HPDE6-E6E7 (cell line): ENCODE results near the gene ZCCHC7.

Experiments used
- DNase-seq: peaks from one replicate; pipeline ENCODE4 v3.0.0; 2011; ENCODE audit warnings: missing footprints; ENCODE audit errors: extremely low spot score

ZCCHC7 gene

DNA sequence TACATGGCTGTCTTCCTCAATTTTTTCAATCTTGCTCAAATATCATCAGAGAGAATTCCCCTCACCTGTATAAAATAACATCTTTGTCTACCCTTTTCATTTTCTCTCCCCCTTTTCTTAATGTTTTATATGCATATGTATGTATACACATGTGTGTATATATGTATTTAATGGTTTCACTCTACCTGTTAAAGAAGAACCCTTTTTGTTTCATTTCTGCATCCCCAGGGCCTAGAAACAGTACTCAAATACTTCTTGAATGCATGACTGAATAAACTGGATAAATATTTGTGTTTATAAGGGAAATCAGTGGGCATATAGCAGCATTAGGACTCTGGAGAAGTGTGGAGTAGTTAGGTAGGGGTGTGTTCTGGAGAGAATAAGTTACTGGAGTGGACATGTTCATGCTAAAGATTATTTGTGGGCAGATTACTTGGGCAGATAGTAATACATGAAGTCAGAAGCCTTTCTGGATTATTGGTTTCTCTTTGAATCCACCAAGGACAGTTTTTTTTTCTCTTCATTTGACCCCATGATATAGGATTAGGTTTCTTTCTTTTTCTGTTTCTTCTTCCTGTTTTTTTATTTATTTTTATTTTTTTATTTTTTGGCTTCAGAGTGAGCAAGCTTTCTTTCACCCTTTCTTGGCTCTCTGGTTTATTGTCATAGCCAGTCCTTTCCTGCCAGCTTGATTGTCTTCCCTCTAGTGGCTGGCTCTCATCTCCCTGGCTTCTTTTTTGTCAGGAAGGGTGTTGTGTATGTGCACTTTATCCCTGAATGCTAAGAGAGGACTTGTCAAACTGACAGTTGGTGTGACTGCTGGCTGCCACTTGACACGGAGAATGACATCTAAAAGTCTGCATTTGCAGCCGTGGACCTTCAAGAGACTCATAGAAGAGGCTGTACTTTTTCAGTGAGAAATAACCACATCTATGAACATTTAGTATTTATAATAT is 89.3 kb downstream of the ZCCHC7 start:
- no peak for DNase-seq

GRCh38 chr9:37210737-37211523 is 90.6 kb downstream of the ZCCHC7 start:
- DNase-seq = no peak

GRCh38 chr9:37212435-37212834 is 92.1 kb downstream of the ZCCHC7 start:
- DNase-seq = no peak

DNA sequence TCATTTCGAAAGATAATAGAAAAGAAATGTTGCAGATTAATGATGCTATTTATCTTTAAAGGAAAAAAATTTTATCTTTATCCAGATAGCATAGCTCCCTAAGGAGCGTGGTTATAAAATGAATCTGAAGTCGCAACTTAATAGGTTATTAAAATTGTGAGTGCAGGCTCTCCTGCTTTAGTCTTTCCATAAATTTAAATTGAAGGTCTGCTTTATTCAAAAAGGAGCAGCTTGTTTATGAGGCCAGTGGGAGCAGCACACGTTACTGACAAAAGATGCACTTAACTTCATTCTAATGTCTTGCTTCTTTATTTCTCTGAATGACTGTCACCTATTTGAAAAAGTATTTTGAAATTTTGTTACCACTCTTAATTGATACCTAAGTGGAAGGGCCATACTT is 95.0 kb downstream of the ZCCHC7 start:
- DNase-seq = no peak

- no peak for DNase-seq
These were observed 95.5 kb downstream of the ZCCHC7 start for GRCh38 chr9:37215830-37216229.

DNA sequence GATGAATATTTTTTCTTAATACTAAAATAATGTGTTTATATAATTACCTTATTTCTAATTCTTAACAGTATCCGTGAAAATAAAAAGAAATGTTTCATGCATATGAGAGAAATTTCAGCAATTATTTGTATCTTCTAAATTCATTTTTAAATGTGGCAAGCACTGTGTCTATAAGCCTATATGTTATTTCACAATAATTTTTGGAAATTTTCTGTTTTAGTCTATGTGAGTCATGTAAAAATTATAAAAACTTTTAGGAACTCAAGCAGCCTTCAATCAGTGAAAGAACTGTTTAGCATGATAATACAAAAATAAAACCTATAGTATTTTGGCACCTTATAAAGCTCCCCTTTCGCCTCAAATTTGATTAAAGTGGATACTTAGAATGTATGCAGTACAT is 96.8 kb downstream of the ZCCHC7 start:
- no peak for DNase-seq

DNA sequence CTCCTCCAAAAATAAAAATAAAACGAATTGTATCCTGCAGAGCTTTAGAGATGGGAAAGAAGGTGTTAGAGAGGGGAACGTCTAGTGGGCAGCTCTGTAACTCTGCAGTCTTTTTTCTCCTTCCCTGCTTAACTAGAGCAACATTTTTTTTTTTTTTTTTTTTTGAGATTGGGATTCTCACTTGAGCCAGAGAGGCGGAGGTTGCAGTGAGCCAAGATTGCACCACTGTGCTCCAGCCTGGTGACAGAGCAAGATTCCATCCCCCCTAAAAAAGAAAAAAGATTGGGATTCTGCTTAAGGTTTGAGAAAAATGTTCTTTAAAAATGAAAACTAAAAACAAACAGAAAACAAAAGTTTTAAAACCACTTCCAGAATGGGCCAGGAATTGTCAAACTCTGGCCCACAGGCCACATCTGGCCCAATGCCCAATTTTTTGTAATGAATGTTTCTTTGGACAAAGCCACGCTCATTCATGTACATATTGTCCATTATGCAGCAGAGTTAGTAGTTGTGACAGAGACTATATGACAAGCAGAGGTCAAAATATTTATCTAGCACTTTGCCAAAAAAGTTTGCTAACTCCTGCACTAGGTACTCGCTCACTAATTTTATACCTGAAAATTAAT is 98.5 kb downstream of the ZCCHC7 start:
- no peak for DNase-seq

DNA sequence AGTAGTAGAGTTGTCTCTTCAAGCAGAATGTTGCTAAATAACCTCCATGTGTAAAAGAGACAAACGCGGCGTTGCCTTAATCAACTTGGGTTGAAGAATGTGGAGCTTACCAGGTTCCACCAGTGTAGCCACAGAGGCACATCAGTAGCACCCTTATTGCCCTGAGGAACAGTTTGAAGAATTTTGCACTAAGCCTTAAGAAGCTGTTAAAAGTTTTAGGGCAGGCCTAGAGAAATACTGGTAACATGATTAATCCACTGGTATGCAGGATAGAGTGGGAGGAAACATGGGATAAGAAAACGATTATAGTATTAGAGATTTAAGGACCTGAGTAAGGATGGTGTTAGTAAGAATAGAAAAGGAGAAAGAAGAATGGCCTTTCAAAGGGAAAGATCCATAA is 100.6 kb downstream of the ZCCHC7 start:
- DNase-seq = no peak

- DNase-seq = no peak
These were observed 101.2 kb downstream of the ZCCHC7 start for GRCh38 chr9:37221489-37222106.

GRCh38 chr9:37229455-37229854 is 109.1 kb downstream of the ZCCHC7 start:
- no peak for DNase-seq

DNA sequence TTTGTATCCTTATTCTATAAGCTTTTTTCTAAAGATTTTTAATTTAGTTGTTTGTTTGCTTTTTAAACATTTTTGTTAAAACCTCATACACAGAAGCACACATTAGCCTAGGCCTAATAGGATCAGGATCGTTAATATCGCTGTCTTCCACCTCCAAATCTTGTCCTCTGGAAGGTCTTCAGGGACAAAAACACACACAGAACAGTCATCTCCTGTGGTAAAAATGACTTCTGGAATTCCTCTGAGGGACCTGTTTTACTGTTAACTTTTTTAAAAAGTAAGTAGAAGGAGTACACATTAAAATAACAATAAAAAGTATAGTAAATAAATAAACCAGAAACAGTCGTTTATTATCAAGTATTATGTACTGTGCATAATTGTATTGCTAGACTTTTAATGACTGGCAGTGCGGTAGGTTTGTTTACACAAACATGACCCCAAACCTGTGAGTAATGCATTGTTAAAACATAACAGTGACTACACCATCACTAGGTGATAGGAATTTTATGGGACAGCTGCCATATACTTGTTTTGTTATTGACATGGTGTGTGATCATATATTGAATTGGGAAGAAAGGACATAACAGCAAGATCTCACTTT is 109.6 kb downstream of the ZCCHC7 start:
- DNase-seq = no peak

GRCh38 chr9:37236822-37237221 is 116.4 kb downstream of the ZCCHC7 start:
- no peak for DNase-seq

DNA sequence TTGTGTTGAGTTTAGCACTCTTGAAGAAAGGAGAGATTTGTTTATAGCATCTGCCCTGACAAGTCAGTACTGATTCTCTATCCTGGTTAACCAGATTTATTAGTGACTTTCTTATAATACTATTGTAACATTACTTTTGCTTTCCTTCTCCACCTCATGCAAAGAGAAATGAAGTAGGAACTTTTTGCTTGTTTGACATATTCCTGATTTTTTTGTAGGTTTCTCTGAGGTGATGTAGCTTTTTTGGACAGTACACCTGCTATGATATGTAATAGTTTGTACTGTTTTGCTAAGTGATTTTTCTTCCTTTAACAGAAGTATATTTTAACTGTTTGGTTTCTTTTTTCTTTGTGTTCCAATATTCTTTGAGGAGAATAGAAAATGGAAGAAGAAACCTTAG is 117.7 kb downstream of the ZCCHC7 start:
- no peak for DNase-seq

DNA sequence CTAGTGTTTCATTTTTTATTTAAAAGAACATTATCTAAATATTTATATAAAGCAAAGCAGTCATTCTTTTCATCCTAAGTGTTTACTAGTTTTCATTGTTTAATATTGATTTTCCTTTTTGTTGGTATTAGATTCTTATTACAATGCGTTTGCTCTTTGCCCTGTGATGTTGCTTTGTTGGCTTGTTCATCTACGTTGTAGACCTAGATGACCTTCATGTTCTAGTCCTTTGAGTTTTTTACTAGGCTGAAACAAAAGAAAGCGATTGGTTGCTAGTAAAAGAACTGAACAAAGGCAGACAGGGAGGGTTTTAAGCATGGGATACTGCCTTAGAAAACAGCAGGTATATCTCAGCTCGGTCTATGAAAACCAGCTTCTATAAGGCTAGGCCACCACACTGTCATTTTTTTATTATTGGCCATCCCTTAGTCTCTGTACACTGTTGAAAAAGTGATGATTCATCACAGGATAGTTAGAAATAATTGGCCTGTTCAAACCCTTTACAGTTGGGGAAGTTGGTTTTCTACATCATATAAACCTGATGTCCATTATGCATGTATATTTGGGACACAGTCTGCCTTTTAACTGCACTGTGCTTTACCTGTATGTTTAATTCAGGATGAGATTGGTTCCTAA is 119.0 kb downstream of the ZCCHC7 start:
- no peak for DNase-seq

- DNase-seq = no peak
These were observed 119.5 kb downstream of the ZCCHC7 start for GRCh38 chr9:37239921-37240320.

DNA sequence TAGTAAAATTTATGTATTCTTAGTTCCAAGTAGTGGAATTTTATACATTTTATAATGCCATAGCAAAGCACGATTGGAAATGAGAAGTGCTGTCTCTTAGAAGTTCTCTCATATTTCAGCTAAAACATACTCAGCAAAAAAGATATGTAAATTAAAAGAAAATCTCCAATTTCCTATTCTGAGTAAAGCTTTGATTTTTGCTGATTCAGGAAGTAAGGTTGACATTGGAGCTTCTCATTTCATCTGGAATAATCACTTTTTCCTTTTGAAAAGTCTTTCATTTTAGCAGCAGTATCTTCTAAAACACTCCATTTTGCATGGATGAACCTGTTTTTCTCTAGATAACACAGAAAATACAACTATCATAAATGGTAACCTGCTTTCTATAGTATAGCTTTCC is 121.0 kb downstream of the ZCCHC7 start:
- DNase-seq = no peak

GRCh38 chr9:37242089-37242488 is 121.7 kb downstream of the ZCCHC7 start:
- no peak for DNase-seq

- no peak for DNase-seq
These were observed 123.4 kb downstream of the ZCCHC7 start for GRCh38 chr9:37243588-37244345.

- no peak for DNase-seq
These were observed 126.5 kb downstream of the ZCCHC7 start for GRCh38 chr9:37246826-37247225.

- no peak for DNase-seq
These were observed 128.3 kb downstream of the ZCCHC7 start for GRCh38 chr9:37248651-37249163.
